Omental fat pad (tissue), 4 donors: Measurements from ENCODE around the gene NLRP6. TPM values are rescaled to one million over a fixed set of nuclear protein-coding genes. Genes with fewer than 3 reads are reported as not detected.

Experiments
- ATAC-seq: fragments of 150-250 bp; one replicate; pipeline ENCODE4 v1.9.1; 2016; ENCODE audit warnings: mild to moderate bottlenecking, moderate library complexity; ENCODE audit not compliant: low FRiP score
- DNase-seq: peaks from one replicate; pipeline ENCODE4 v3.0.0-alpha.2; 2019; ENCODE audit warnings: low spot score
- total RNA-seq, 4 donors: library from RNA; depleted of rRNA; stranded (reverse); fragments of >200 nt; gene quantifications; one replicate each; pipeline ENCODE4 v1.1.0, GENCODE V29; 2016
- TF ChIP-seq, protein P1 (sequence below), 3 donors: fragments of 450-650 bp; IDR thresholded peaks; one replicate each; pipeline ENCODE4 v1.5.1; 2016 to 2017; ENCODE audit warnings: antibody characterized with exemption in 3 of 3, mild to moderate bottlenecking in 3 of 3, moderate library complexity in 2 of 3

Gene NLRP6
- total RNA-seq, 4 donors from 2014 or later: 0.84 to 11.8 (median 3.8) TPM

- ATAC-seq: no peak
- no peak for DNase-seq
- TF ChIP-seq, protein P1, sequence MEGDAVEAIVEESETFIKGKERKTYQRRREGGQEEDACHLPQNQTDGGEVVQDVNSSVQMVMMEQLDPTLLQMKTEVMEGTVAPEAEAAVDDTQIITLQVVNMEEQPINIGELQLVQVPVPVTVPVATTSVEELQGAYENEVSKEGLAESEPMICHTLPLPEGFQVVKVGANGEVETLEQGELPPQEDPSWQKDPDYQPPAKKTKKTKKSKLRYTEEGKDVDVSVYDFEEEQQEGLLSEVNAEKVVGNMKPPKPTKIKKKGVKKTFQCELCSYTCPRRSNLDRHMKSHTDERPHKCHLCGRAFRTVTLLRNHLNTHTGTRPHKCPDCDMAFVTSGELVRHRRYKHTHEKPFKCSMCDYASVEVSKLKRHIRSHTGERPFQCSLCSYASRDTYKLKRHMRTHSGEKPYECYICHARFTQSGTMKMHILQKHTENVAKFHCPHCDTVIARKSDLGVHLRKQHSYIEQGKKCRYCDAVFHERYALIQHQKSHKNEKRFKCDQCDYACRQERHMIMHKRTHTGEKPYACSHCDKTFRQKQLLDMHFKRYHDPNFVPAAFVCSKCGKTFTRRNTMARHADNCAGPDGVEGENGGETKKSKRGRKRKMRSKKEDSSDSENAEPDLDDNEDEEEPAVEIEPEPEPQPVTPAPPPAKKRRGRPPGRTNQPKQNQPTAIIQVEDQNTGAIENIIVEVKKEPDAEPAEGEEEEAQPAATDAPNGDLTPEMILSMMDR (IDR thresholded peaks at IDR 0.05): no peak
Observed at GRCh38 chr11:279040-279965, 1.1 kb downstream of the NLRP6 start.

GRCh38 chr11:279966-280705 is 1.9 kb downstream of the NLRP6 start:
- TF ChIP-seq, protein P1 (IDR thresholded peaks at IDR 0.05): no peak
- ATAC-seq (no peak), DNase-seq (no peak)

DNA sequence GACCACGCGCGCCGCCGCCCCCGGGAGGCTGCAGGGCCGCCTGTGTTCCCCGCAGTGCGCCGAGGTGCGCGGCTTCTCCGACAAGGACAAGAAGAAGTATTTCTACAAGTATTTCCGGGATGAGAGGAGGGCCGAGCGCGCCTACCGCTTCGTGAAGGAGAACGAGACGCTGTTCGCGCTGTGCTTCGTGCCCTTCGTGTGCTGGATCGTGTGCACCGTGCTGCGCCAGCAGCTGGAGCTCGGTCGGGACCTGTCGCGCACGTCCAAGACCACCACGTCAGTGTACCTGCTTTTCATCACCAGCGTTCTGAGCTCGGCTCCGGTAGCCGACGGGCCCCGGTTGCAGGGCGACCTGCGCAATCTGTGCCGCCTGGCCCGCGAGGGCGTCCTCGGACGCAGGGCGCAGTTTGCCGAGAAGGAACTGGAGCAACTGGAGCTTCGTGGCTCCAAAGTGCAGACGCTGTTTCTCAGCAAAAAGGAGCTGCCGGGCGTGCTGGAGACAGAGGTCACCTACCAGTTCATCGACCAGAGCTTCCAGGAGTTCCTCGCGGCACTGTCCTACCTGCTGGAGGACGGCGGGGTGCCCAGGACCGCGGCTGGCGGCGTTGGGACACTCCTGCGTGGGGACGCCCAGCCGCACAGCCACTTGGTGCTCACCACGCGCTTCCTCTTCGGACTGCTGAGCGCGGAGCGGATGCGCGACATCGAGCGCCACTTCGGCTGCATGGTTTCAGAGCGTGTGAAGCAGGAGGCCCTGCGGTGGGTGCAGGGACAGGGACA is 2.7 kb downstream of the NLRP6 start:
- DNase-seq: no peak
- ATAC-seq: no peak
- TF ChIP-seq, protein P1 (IDR thresholded peaks at IDR 0.05): no peak

- DNase-seq (no peak), ATAC-seq (no peak)
- TF ChIP-seq, protein P1 (IDR thresholded peaks at IDR 0.05): no peak
Observed at GRCh38 chr11:281486-282161, 3.4 kb downstream of the NLRP6 start.

DNA sequence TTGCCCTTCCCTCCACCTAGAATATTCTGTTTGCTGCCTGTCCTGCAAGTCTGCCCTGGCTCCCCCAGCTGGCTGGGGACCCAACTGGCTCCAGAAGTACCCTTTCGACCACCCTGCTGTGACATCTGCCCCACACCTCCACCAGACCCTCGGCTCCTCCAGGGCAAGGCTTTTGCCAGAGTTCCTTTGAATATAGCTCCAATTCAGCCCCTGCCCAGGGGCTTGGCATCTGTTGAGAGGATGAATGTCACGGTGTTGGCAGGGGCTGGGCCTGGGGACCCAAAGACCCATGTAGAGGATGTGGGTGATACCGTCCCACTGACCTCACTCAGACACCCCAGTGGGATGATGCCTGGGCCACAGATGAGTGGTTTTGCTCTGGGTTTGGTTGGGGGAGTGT is 4.0 kb downstream of the NLRP6 start:
- no peak for DNase-seq
- TF ChIP-seq, protein P1 (IDR thresholded peaks at IDR 0.05): no peak

DNA sequence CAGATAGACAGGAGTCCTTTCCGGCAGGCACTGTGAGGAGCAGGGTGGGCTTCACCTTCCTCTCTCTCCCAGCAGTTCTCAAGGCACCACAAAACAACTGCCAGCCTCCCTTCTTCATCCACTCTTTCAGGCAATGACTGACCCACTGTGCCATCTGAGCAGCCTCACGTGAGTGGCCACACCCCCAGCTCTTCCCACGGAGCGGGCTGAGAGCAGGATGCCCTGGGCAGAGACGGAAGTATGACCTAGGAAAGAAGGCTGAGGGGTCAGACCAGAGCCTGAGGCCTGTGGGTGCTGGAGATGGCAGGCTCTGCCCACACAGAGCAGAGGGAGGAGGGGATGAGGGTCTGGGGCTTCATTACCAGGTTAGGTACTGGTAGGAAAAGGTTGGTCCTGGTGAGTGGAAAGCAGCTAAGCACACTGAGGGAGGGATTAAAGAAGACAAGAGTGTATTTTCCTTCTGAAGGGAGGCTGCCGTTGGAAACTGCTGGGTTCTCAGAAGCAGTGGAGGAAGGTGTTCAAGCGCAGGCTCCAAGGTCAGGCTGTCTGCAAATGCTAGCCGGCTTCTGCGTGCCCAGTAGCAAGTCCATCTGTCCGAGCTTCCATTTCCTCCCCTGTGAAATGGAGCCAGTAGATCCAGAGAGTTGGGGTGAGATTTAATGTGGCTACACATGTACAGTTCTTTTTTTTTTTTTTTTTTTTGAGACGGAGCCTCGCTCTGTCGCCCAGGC is 4.6 kb downstream of the NLRP6 start:
- no peak for DNase-seq
- no peak for ATAC-seq
- TF ChIP-seq, protein P1 (IDR thresholded peaks at IDR 0.05): no peak

More for the DNA sequence above, 4.0 kb downstream of the NLRP6 start:
- ATAC-seq: no peak
